ENCODE measurements around the gene SH3BP5L. TPM values are rescaled to one million over a fixed set of nuclear protein-coding genes. Genes with fewer than 3 reads are reported as not detected.

SH3BP5L gene
- total RNA-seq, 1 experiment from 2014 or later: 15.8 TPM

- H3K4me1 ChIP-seq: no peaks in the 10 kb centered on the region
- H3K9me3 ChIP-seq (replicated peaks): no peaks in the 10 kb centered on the region
- no peaks in the 10 kb centered on the region for H3K27me3 ChIP-seq
- H3K4me3 ChIP-seq: no peak overlapping the region; the same call in none of the 2 replicates
- peaks cover 9% of the 10 kb centered on the region for H3K36me3 ChIP-seq
- DNase-seq: no peak
- H3K27ac ChIP-seq: no peak overlapping the region
Observed at GRCh38 chr1:248824701-248825100, 1.0 kb downstream of the SH3BP5L start.

- Histone ChIP-seq H3K9me3 (replicated peaks) (no peaks in the 10 kb centered on the region), H3K4me3 (no peak overlapping the region), H3K27me3 (no peaks in the 10 kb centered on the region), H3K27ac (no peak overlapping the region), H3K36me3 (peaks cover 9% of the 10 kb centered on the region), H3K4me1 (no peaks in the 10 kb centered on the region)
- no peak for DNase-seq
Observed at GRCh38 chr1:248824301-248824700, 1.4 kb downstream of the SH3BP5L start.

GRCh38 chr1:248823517-248824001 lies 2.2 kb downstream of the SH3BP5L start:
- H3K27me3 ChIP-seq: no peaks in the 10 kb centered on the region
- H3K4me1 ChIP-seq: no peaks in the 10 kb centered on the region
- H3K36me3 ChIP-seq: peaks cover 9% of the 10 kb centered on the region
- no peak overlapping the region for H3K4me3 ChIP-seq
- no peak overlapping the region for H3K27ac ChIP-seq
- no peak for DNase-seq
- no peaks in the 10 kb centered on the region for H3K9me3 ChIP-seq (replicated peaks)

GRCh38 chr1:248822148-248823032 lies 3.3 kb downstream of the SH3BP5L start:
- H3K27ac ChIP-seq: no peak overlapping the region
- no peaks in the 10 kb centered on the region for H3K9me3 ChIP-seq (replicated peaks)
- no peak for DNase-seq
- H3K27me3 ChIP-seq: no peaks in the 10 kb centered on the region
- H3K4me1 ChIP-seq: no peaks in the 10 kb centered on the region
- H3K36me3 ChIP-seq: peaks cover 9% of the 10 kb centered on the region
- no peak overlapping the region for H3K4me3 ChIP-seq

GRCh38 chr1:248821641-248822040 lies 4.1 kb downstream of the SH3BP5L start:
- no peak for DNase-seq
- Histone ChIP-seq H3K9me3 (replicated peaks) (no peaks in the 10 kb centered on the region), H3K27ac (no peak overlapping the region), H3K4me1 (no peaks in the 10 kb centered on the region), H3K4me3 (no peak overlapping the region), H3K36me3 (peaks cover 10% of the 10 kb centered on the region), H3K27me3 (no peaks in the 10 kb centered on the region)

- H3K4me1 ChIP-seq: no peaks in the 10 kb centered on the region
- H3K27ac ChIP-seq: no peak overlapping the region
- no peaks in the 10 kb centered on the region for H3K27me3 ChIP-seq
- DNase-seq: no peak
- no peaks in the 10 kb centered on the region for H3K9me3 ChIP-seq (replicated peaks)
- peaks cover 15% of the 10 kb centered on the region for H3K36me3 ChIP-seq
- no peak overlapping the region for H3K4me3 ChIP-seq
Observed at GRCh38 chr1:248821101-248821500, 4.6 kb downstream of the SH3BP5L start.

GRCh38 chr1:248820041-248820585 lies 5.6 kb downstream of the SH3BP5L start:
- H3K36me3 ChIP-seq: peaks cover 17% of the 10 kb centered on the region
- no peaks in the 10 kb centered on the region for H3K9me3 ChIP-seq (replicated peaks)
- no peaks in the 10 kb centered on the region for H3K4me1 ChIP-seq
- H3K27ac ChIP-seq: no peak overlapping the region
- H3K4me3 ChIP-seq: no peak overlapping the region
- no peaks in the 10 kb centered on the region for H3K27me3 ChIP-seq
- DNase-seq: no peak

GRCh38 chr1:248818505-248819374 lies 7.0 kb downstream of the SH3BP5L start:
- no peaks in the 10 kb centered on the region for H3K9me3 ChIP-seq (replicated peaks)
- H3K36me3 ChIP-seq: peaks cover 22% of the 10 kb centered on the region
- no peak overlapping the region for H3K4me3 ChIP-seq
- no peaks in the 10 kb centered on the region for H3K27me3 ChIP-seq
- no peak overlapping the region for H3K27ac ChIP-seq
- H3K4me1 ChIP-seq: no peaks in the 10 kb centered on the region
- DNase-seq: no peak

GRCh38 chr1:248817065-248817464 lies 8.7 kb downstream of the SH3BP5L start:
- Histone ChIP-seq H3K27me3 (no peaks in the 10 kb centered on the region), H3K36me3 (peaks cover 21% of the 10 kb centered on the region), H3K4me1 (no peaks in the 10 kb centered on the region), H3K9me3 (replicated peaks) (no peaks in the 10 kb centered on the region), H3K4me3 (no peak overlapping the region), H3K27ac (no peak overlapping the region)
- DNase-seq: no peak

- Histone ChIP-seq H3K9me3 (replicated peaks) (no peaks in the 10 kb centered on the region), H3K4me3 (no peak overlapping the region), H3K36me3 (peaks cover 21% of the 10 kb centered on the region), H3K4me1 (no peaks in the 10 kb centered on the region), H3K27ac (no peak overlapping the region), H3K27me3 (no peaks in the 10 kb centered on the region)
- DNase-seq: no peak
Observed at GRCh38 chr1:248816042-248816851, 9.5 kb downstream of the SH3BP5L start.

- Histone ChIP-seq H3K4me1 (no peaks in the 10 kb centered on the region), H3K9me3 (replicated peaks) (no peaks in the 10 kb centered on the region), H3K36me3 (peaks cover 20% of the 10 kb centered on the region), H3K27ac (no peak overlapping the region), H3K27me3 (no peaks in the 10 kb centered on the region), H3K4me3 (no peak overlapping the region)
- no peak for DNase-seq
Observed at GRCh38 chr1:248815407-248816034, 10.2 kb downstream of the SH3BP5L start.

- no peak overlapping the region for H3K4me3 ChIP-seq
- DNase-seq: no peak
- no peaks in the 10 kb centered on the region for H3K4me1 ChIP-seq
- H3K9me3 ChIP-seq (replicated peaks): no peaks in the 10 kb centered on the region
- H3K36me3 ChIP-seq: peaks cover 18% of the 10 kb centered on the region
- no peaks in the 10 kb centered on the region for H3K27me3 ChIP-seq
- no peak overlapping the region for H3K27ac ChIP-seq
Observed at GRCh38 chr1:248814351-248814750, 11.4 kb downstream of the SH3BP5L start.

- H3K4me1 ChIP-seq: no peaks in the 10 kb centered on the region
- no peak overlapping the region for H3K27ac ChIP-seq
- no peak for DNase-seq
- H3K27me3 ChIP-seq: no peaks in the 10 kb centered on the region
- no peaks in the 10 kb centered on the region for H3K9me3 ChIP-seq (replicated peaks)
- H3K4me3 ChIP-seq: no peak overlapping the region
- peaks cover 18% of the 10 kb centered on the region for H3K36me3 ChIP-seq
Observed at GRCh38 chr1:248813546-248813945, 12.2 kb downstream of the SH3BP5L start.

All from SJCRH30 (cell line).